CD4-positive, alpha-beta T cell (primary cell): ENCODE measurements around the gene NRDC. TPM values are rescaled to one million over a fixed set of nuclear protein-coding genes. Genes with fewer than 3 reads are reported as not detected.

Source experiments
- ATAC-seq: fragments of 200-7000 bp; cut with Tn5 transposase; one replicate; pipeline ENCODE4 v1.10.0; 2022; ENCODE audit warnings: mild to moderate bottlenecking; ENCODE audit not compliant: poor library complexity
- CTCF ChIA-PET: fragments of 350-600 bp; sonication (Branson Sonifier 250); formaldehyde crosslinking; loops from one replicate; lab custom pipeline; 2021; ENCODE audit warnings: antibody characterized with exemption, inconsistent platforms; lab: Charles Lee
- POLR2A ChIA-PET: fragments of 350-600 bp; sonication (Branson Sonifier 250); formaldehyde crosslinking; loops from one replicate; lab custom pipeline; 2021; ENCODE audit warnings: antibody characterized with exemption, inconsistent platforms; lab: Charles Lee
- DNase-seq, 14 experiments: peaks; one replicate each; pipeline ENCODE4 v3.0.0-alpha.2; 2013 to 2020; ENCODE audit warnings: mixed read lengths in 2 of 14
- H3K27ac ChIP-seq, 2 donors: one replicate each; pipeline versions ENCODE4 v1.5.1 to v1.7.0; 2013; ENCODE audit warnings: low read length in 2 of 2, low read depth in 1 of 2, mild to moderate bottlenecking in 1 of 2
- H3K27me3 ChIP-seq, 2 experiments: 1 replicate in 1 of 2; 2 replicates in 1 of 2; pipeline versions ENCODE4 v1.6.1 to v1.7.0; 2013; ENCODE audit warnings: low read length in 2 of 2, control low read depth in 1 of 2, mild to moderate bottlenecking in 1 of 2, moderate library complexity in 1 of 2; ENCODE audit not compliant: insufficient read depth in 2 of 2, control insufficient read depth in 1 of 2
- H3K36me3 ChIP-seq: one replicate; pipeline ENCODE4 v1.6.1; 2013; ENCODE audit warnings: low read length, control low read depth; ENCODE audit not compliant: insufficient read depth
- H3K4me1 ChIP-seq: one replicate; pipeline ENCODE4 v1.6.1; 2013; ENCODE audit warnings: low read length, control low read depth; ENCODE audit not compliant: insufficient read depth
- H3K4me3 ChIP-seq: one replicate; pipeline ENCODE4 v1.5.1; 2013; ENCODE audit warnings: mild to moderate bottlenecking, low read length, moderate library complexity
- H3K9me3 ChIP-seq, 2 experiments: 1 replicate in 1 of 2; 2 replicates in 1 of 2; pipeline versions ENCODE4 v1.6.1 to v1.7.0; 2013; ENCODE audit warnings: low read length in 2 of 2, mild to moderate bottlenecking in 2 of 2, control low read depth in 1 of 2, moderate library complexity in 1 of 2; ENCODE audit not compliant: control insufficient read depth in 1 of 2, insufficient read depth in 1 of 2
- H3K27ac Mint-ChIP-seq: one replicate; pipeline ENCODE4 v1.8.0; 2020; ENCODE audit warnings: mixed read lengths
- H3K27me3 Mint-ChIP-seq: one replicate; pipeline ENCODE4 v1.8.0; 2021; ENCODE audit warnings: mixed read lengths
- H3K36me3 Mint-ChIP-seq: one replicate; pipeline ENCODE4 v1.8.0; 2021; ENCODE audit warnings: low read depth, mixed read lengths
- H3K4me1 Mint-ChIP-seq: one replicate; pipeline ENCODE4 v1.8.0; 2021; ENCODE audit warnings: low read depth, mixed read lengths
- H3K4me3 Mint-ChIP-seq: one replicate; pipeline ENCODE4 v1.8.0; 2020; ENCODE audit warnings: mild to moderate bottlenecking, mixed read lengths
- H3K9me3 Mint-ChIP-seq: one replicate; pipeline ENCODE4 v1.8.0; 2020; ENCODE audit warnings: mixed read lengths
- CTCF ChIP-seq: fragments of 200-600 bp; IDR thresholded peaks from one replicate; pipeline ENCODE4 v1.8.0; 2022; ENCODE audit warnings: antibody characterized with exemption, mild to moderate bottlenecking
- intact Hi-C, 2 experiments: fragments of 100-400 bp; cut with DNase I in 1 of 2; cut with micrococcal nuclease in 1 of 2; formaldehyde crosslinking; loops; one replicate each; pipeline versions ENCODE4 v1.15.1 to v1.9.0; 2023 to 2025; cut with DNase I, micrococcal nuclease
- total RNA-seq, 174 experiments: library from RNA in 2 of 174; stranded (reverse) in 2 of 174; gene quantifications; one replicate each; pipeline ENCODE4 v1.2.3 and lab custom pipeline; 2021 to 2026

NRDC gene
- total RNA-seq, 2 experiments from 2014 or later: 59.0 to 62.4 TPM

DNA sequence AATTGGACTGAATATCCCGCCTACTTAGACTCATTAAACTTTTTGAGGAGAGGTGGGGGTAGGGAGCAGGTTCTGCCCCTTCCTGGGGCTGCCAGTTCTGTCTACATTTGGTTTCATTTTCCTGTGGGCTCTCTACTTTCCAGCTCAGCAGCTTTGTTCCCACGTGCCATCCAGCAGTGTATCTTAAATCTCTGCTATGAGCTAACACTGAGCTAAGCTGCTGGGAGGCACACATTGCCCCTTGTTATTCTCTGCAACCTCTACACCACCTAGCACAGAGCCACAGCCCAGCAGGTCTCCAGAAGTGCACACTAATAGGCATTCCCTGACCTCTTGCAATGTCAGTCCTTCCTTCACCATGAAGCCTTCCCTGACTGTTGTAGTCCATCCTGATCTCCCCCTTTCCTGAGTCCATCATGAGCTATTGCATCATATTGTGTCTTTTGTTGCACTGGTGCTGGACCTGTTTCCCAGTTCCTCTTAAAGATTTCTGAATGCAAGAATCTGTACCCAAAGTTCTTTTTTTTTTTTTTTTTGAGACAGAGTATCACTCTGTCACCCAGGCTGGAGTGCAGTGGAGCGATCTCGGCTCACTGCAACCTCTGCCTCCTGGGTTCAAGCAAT lies 28.7 kb upstream of the NRDC start:
- no peaks in the 10 kb centered on the region for H3K9me3 ChIP-seq
- no peak for TF ChIP-seq CTCF
- intact Hi-C loops: no loop called here
- Mint-ChIP-seq H3K4me1 (no peaks in the 10 kb centered on the region), H3K4me3 (no peak overlapping the region), H3K9me3 (no peaks in the 10 kb centered on the region), H3K27ac (no peak overlapping the region), H3K27me3 (peaks cover 48% of the 10 kb centered on the region), H3K36me3 (no peaks in the 10 kb centered on the region)
- no peak for DNase-seq
- no peaks in the 10 kb centered on the region for H3K36me3 ChIP-seq
- H3K27me3 ChIP-seq: no peaks in the 10 kb centered on the region
- POLR2A ChIA-PET: no interaction called here
- CTCF ChIA-PET: interaction anchor here (1.4 kb wide), 2 partner anchors 10 to 48 kb away, joined by 3 read pairs; no protein-coding TSS in a partner anchor
- peaks cover 6% of the 10 kb centered on the region for H3K4me1 ChIP-seq
- no peak for ATAC-seq
- H3K4me3 ChIP-seq: no peak overlapping the region
- no peak overlapping the region for H3K27ac ChIP-seq

DNA sequence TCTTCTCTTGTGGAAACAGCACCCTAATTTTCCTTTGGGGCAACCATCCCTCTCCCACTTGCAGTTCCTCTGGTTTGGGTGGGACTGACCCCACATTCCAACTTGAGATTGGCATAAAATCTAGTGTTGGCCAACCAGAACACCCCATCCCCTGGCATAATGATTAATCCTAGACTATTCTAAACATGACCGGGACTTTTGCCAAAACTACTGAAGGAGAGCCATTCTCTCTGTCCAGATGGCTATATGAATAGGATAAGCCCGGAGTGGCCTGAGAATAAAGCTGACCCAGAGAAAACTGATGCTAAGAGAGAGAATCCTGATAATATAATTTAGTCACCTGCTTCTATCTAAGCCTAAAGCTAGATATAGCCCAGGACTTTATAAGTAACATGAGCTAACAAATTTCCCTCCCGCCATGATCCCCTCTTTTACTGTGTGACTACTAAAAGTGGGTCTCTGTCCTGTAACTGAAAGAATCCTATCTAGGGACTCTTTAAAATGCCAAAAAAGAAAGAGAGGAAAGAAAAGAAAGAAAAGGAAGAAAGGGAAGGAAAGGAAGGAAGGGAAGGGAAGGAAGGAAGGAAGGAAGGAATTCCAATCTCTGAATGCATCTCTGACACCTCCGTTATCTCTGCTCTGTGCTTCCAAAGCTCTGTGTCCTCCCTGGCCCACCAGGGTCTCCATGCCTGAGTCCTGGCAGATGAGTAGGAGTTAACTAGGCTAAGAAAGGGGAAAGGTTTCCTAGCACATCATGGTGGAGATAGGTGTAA lies 28.0 kb upstream of the NRDC start:
- H3K36me3 Mint-ChIP-seq: no peaks in the 10 kb centered on the region
- no peaks in the 10 kb centered on the region for H3K9me3 ChIP-seq
- H3K27ac ChIP-seq: no peak overlapping the region
- intact Hi-C loops: no loop called here
- TF ChIP-seq CTCF: no peak
- CTCF ChIA-PET: interaction anchor here (1.4 kb wide), 1 partner anchor 10 kb away, joined by 3 read pairs; no protein-coding TSS in a partner anchor
- ATAC-seq: no peak
- H3K4me3 Mint-ChIP-seq: no peak overlapping the region
- H3K27ac Mint-ChIP-seq: no peak overlapping the region
- H3K36me3 ChIP-seq: no peaks in the 10 kb centered on the region
- no peaks in the 10 kb centered on the region for H3K27me3 ChIP-seq
- H3K4me3 ChIP-seq: no peak overlapping the region
- no peak for DNase-seq
- no peaks in the 10 kb centered on the region for H3K4me1 Mint-ChIP-seq
- no peaks in the 10 kb centered on the region for H3K9me3 Mint-ChIP-seq
- POLR2A ChIA-PET: no interaction called here
- H3K27me3 Mint-ChIP-seq: peaks cover 45% of the 10 kb centered on the region
- peaks cover 6% of the 10 kb centered on the region for H3K4me1 ChIP-seq

GRCh38 chr1:51902456-51902855 lies 23.9 kb upstream of the NRDC start:
- no peaks in the 10 kb centered on the region for H3K4me1 Mint-ChIP-seq
- H3K27ac Mint-ChIP-seq: no peak overlapping the region
- intact Hi-C loops: no loop called here
- H3K4me3 ChIP-seq: no peak overlapping the region
- H3K36me3 Mint-ChIP-seq: no peaks in the 10 kb centered on the region
- peaks cover 6% of the 10 kb centered on the region for H3K4me1 ChIP-seq
- H3K36me3 ChIP-seq: no peaks in the 10 kb centered on the region
- H3K27me3 ChIP-seq: peaks cover 0 to 3% of the 10 kb centered on the region in 2 experiments
- no peaks in the 10 kb centered on the region for H3K9me3 Mint-ChIP-seq
- no peak overlapping the region for H3K27ac ChIP-seq
- no peaks in the 10 kb centered on the region for H3K9me3 ChIP-seq
- ChIA-PET POLR2A (no interaction called here), CTCF (no interaction called here)
- ATAC-seq (no peak), DNase-seq (no peak)
- H3K4me3 Mint-ChIP-seq: no peak overlapping the region
- H3K27me3 Mint-ChIP-seq: peaks cover 44% of the 10 kb centered on the region
- no peak for TF ChIP-seq CTCF
